ENCODE results near the gene AP2B1. TPM values are rescaled to one million over a fixed set of nuclear protein-coding genes. Genes with fewer than 3 reads are reported as not detected.

The AP2B1 gene
- total and polyA plus RNA-seq, 9 of the 15 experiments (the other 6 are each of a cell fraction or from before 2014, with no cell fraction given) = 60.1 to 287 (median 105) TPM

- ChIA-PET CTCF (ENCODE audit: low intra/inter-chr PET ratio) (no interaction called here), POLR2A (interaction anchor here (0.7 to 2.7 kb wide), 8 partner anchors 9 to 82 kb away, joined by 3 to 18 read pairs (median 4); no protein-coding TSS in a partner anchor)
- Histone ChIP-seq H3K27me3 (ENCODE audit: control insufficient read depth in 2 of 2, insufficient read depth in 2 of 2, low read length in 2 of 2) (no peaks in the 10 kb centered on the region), H3K4me1 (replicated peaks in 1 of 2; ENCODE audit: control insufficient read depth in 2 of 2, insufficient read depth in 2 of 2, low read length in 2 of 2) (no peaks in the 10 kb centered on the region), H3K27ac (ENCODE audit: extremely low read depth, low read depth, low read length) (no peak overlapping the region), H3K36me3 (ENCODE audit: control insufficient read depth, insufficient read depth, low read length) (peaks cover 92% of the 10 kb centered on the region), H3K9ac (ENCODE audit: insufficient read depth in 1 of 2, low read depth in 2 of 2, low read length in 2 of 2) (no peak overlapping the region), H2AFZ (ENCODE audit: low read depth, low read length) (no peak overlapping the region), H3K9me3 (replicated peaks; ENCODE audit: control insufficient read depth, insufficient read depth, low read depth, low read length) (no peaks in the 10 kb centered on the region), H3K4me2 (ENCODE audit: insufficient read depth, low read length) (no peak overlapping the region), H3K4me3 (no peak overlapping the region), H3K9me1 (ENCODE audit: control insufficient read depth, insufficient read depth, low read length) (no peaks in the 10 kb centered on the region), H4K20me1 (replicated peaks; ENCODE audit: control insufficient read depth, insufficient read depth, low read length) (no peaks in the 10 kb centered on the region), H3K79me2 (ENCODE audit: control insufficient read depth, insufficient read depth, low read length) (peaks cover 11% of the 10 kb centered on the region)
- FAIRE-seq (no peak), ATAC-seq (no peak), DNase-seq (ENCODE audit: extremely low read depth in 1 of 4, low spot score in 3 of 4) (no peak)
- intact Hi-C loops (cut with micrococcal nuclease) = no loop called here
- no TSS peak for BruUV-seq (replicated peaks)
- WGBS (ENCODE audit: insufficient coverage, low coverage, missing lambda C conversion rate) = 97% methylated on average over 7 of the region's 7 CpGs
- in situ Hi-C loops (cut with MboI) = no loop called here
- no peak for TF ChIP-seq SRSF1 (IDR thresholded peaks at IDR 0.05; ENCODE audit: low read depth, low read length)
- no peak for TF ChIP-seq PYGO2 (tag; IDR thresholded peaks at IDR 0.05)
- no peak for TF ChIP-seq CLOCK (CRISPR knock-in tag; IDR thresholded peaks at IDR 0.05; ENCODE audit: borderline replicate concordance)
- no peak for TF ChIP-seq CHAMP1 (IDR thresholded peaks at IDR 0.05)
- TF ChIP-seq ZNF232 (CRISPR knock-in tag; IDR thresholded peaks at IDR 0.05) = no peak
- no peak for TF ChIP-seq KLF1 (tag; IDR thresholded peaks at IDR 0.05)
- no peak for TF ChIP-seq RB1 (IDR thresholded peaks at IDR 0.05; ENCODE audit: low read depth)
- TF ChIP-seq NCOR1 (IDR thresholded peaks at IDR 0.05) = no peak
- no peak for TF ChIP-seq PTBP1 (IDR thresholded peaks at IDR 0.05; ENCODE audit: low read depth, low read length)
- TF ChIP-seq PTRF (tag; IDR thresholded peaks at IDR 0.05) = no peak
- TF ChIP-seq E2F6 (IDR thresholded peaks at IDR 0.05; ENCODE audit: borderline replicate concordance in 1 of 2, extremely low read depth in 1 of 2, insufficient read depth in 1 of 2, insufficient read length in 1 of 2, low read depth in 1 of 2, low read length in 1 of 2, poor library complexity in 1 of 2, severe bottlenecking in 1 of 2) = no peak
Observed at GRCh38 chr17:35603674-35604073, 16.6 kb downstream of the AP2B1 start.

Data from K562 (cell line).